HG03575 (cell line): ENCODE measurements around the gene TEX22.

Experiments used
- ATAC-seq: cut with Tn5 transposase; IDR thresholded peaks from one replicate; pipeline ENCODE4 v1.9.1; 2021; ENCODE audit not compliant: unreplicated experiment, insufficient number of reproducible peaks, low FRiP score; ENCODE audit errors: extremely low read depth

TEX22 gene

GRCh38 chr14:105365681-105366080 lies 32.7 kb upstream of the TEX22 start:
- ATAC-seq, result no peak

- ATAC-seq, result no peak
Measured at GRCh38 chr14:105366386-105367074, 31.8 kb upstream of the TEX22 start.

- ATAC-seq, result no peak
Measured at GRCh38 chr14:105367116-105368031, 31.0 kb upstream of the TEX22 start.

GRCh38 chr14:105368032-105368417 lies 30.3 kb upstream of the TEX22 start:
- ATAC-seq, result no peak

GRCh38 chr14:105368426-105368825 lies 29.9 kb upstream of the TEX22 start:
- no peak for ATAC-seq

GRCh38 chr14:105368910-105369652 lies 29.3 kb upstream of the TEX22 start:
- no peak for ATAC-seq

GRCh38 chr14:105369653-105370040 lies 28.7 kb upstream of the TEX22 start:
- ATAC-seq, result no peak

- no peak for ATAC-seq
Measured at GRCh38 chr14:105374389-105374788, 23.9 kb upstream of the TEX22 start.

- no peak for ATAC-seq
Measured at GRCh38 chr14:105375635-105376057, 22.7 kb upstream of the TEX22 start.

GRCh38 chr14:105376521-105377440 lies 21.6 kb upstream of the TEX22 start:
- ATAC-seq, result no peak

GRCh38 chr14:105377555-105378182 lies 20.7 kb upstream of the TEX22 start:
- ATAC-seq, result no peak

GRCh38 chr14:105378199-105378598 lies 20.1 kb upstream of the TEX22 start:
- ATAC-seq, result no peak

- ATAC-seq, result no peak
Measured at GRCh38 chr14:105378873-105379685, 19.3 kb upstream of the TEX22 start.

GRCh38 chr14:105379946-105380345 lies 18.4 kb upstream of the TEX22 start:
- ATAC-seq, result no peak

- no peak for ATAC-seq
Measured at GRCh38 chr14:105380756-105381155, 17.6 kb upstream of the TEX22 start.

- no peak for ATAC-seq
Measured at GRCh38 chr14:105381446-105382342, 16.6 kb upstream of the TEX22 start.
